Ovary (tissue), 3 donors: ENCODE results near the gene TOP1.

Experiments used
- EP300 ChIP-seq: sonication (generic); formaldehyde crosslinking; IDR thresholded peaks from one replicate; pipeline ENCODE4 v1.6.1; 2017; ENCODE audit warnings: antibody characterized with exemption
- TF ChIP-seq, protein P1 (sequence below), 3 donors: fragments of 450-650 bp in 2 of 3; fragments of 200-600 bp in 1 of 3; IDR thresholded peaks; one replicate each; pipeline versions ENCODE4 v1.5.1 to v1.8.0; 2016 to 2022; ENCODE audit warnings: antibody characterized with exemption in 3 of 3, mild to moderate bottlenecking in 1 of 3
- donor health status: DM: no; HTN: no; CAD: no.

DNA sequence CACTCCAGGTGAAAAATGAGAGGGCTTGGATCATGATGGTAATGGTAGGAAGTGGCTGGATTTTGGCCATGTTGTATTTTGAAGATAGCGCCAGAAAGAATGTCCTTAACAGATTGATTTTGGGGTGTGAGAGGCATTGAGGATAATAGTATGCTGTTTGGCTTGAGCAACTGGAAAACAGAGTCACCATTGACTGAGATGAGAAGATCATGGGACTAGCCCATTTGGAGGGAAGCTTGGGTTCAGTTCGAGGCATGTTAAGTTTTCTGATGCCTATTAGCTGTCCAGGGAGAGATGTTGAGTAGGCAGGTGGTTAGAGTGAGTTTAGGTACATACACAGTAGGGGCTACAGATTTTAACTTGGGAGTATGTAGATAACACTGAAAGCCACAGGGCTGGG, 132.1 kb downstream of the TOP1 start:
- TF ChIP-seq, protein P1, sequence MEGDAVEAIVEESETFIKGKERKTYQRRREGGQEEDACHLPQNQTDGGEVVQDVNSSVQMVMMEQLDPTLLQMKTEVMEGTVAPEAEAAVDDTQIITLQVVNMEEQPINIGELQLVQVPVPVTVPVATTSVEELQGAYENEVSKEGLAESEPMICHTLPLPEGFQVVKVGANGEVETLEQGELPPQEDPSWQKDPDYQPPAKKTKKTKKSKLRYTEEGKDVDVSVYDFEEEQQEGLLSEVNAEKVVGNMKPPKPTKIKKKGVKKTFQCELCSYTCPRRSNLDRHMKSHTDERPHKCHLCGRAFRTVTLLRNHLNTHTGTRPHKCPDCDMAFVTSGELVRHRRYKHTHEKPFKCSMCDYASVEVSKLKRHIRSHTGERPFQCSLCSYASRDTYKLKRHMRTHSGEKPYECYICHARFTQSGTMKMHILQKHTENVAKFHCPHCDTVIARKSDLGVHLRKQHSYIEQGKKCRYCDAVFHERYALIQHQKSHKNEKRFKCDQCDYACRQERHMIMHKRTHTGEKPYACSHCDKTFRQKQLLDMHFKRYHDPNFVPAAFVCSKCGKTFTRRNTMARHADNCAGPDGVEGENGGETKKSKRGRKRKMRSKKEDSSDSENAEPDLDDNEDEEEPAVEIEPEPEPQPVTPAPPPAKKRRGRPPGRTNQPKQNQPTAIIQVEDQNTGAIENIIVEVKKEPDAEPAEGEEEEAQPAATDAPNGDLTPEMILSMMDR (IDR thresholded peaks at IDR 0.05): no peak
- TF ChIP-seq EP300: no peak
